Astrocyte (in vitro differentiated cells and primary cell): ENCODE results near the gene LIME1.

ENCODE experiments used
- CTCF ChIP-seq: IDR thresholded peaks from 2 replicates; pipeline ENCODE4 v1.5.1; 2011; ENCODE audit warnings: low read depth, mild to moderate bottlenecking, inconsistent platforms, low read length, moderate library complexity; ENCODE audit not compliant: insufficient read depth
- EZH2 ChIP-seq: IDR thresholded peaks from 2 replicates; pipeline ENCODE4 v1.6.1; 2012; ENCODE audit warnings: mild to moderate bottlenecking, low read length, inconsistent platforms; ENCODE audit not compliant: insufficient read depth

GRCh38 chr20:63706027-63706695, 30.3 kb upstream of the LIME1 start:
- TF ChIP-seq CTCF, result no peak
- no peak for TF ChIP-seq EZH2
